ENCODE measurements around the gene GGTA1. TPM values are rescaled to one million over a fixed set of nuclear protein-coding genes. Genes with fewer than 3 reads are reported as not detected.

The GGTA1 gene
- total RNA-seq, 1 experiment from 2014 or later = not detected

- Histone ChIP-seq H3K4me3 (ENCODE audit: low read length) (no peak overlapping the region), H3K79me2 (ENCODE audit: low read length) (no peaks in the 10 kb centered on the region), H3K27me3 (ENCODE audit: low read length) (no peaks in the 10 kb centered on the region), H3K4me2 (ENCODE audit: low read length) (no peak overlapping the region), H3F3A (ENCODE audit: low read length, unreplicated experiment) (no peaks in the 10 kb centered on the region), H3K27ac (ENCODE audit: low read length) (no peak overlapping the region), H3K9ac (ENCODE audit: low read length) (no peak overlapping the region), H3K9me3 (ENCODE audit: low read length) (no peaks in the 10 kb centered on the region), H3K36me3 (ENCODE audit: low read depth, low read length) (no peaks in the 10 kb centered on the region), H4K20me1 (ENCODE audit: low read length) (no peaks in the 10 kb centered on the region), H3K4me1 (ENCODE audit: insufficient read depth, low read length) (no peaks in the 10 kb centered on the region), H2AFZ (ENCODE audit: low read length) (no peak overlapping the region), H3K9me2 (replicated peaks; ENCODE audit: low read length) (no peaks in the 10 kb centered on the region)
- DNase-seq (no peak), ATAC-seq (no peak)
- no peak for TF ChIP-seq EZH2 (IDR thresholded peaks at IDR 0.05; ENCODE audit: low read length, unreplicated experiment)
- TF ChIP-seq CTCF (conservative IDR thresholded peaks at IDR 0.05; ENCODE audit: low read depth, low read length) = no peak
- TF ChIP-seq EZH2phosphoT487 (IDR thresholded peaks at IDR 0.05; ENCODE audit: borderline replicate concordance, low read length) = no peak
- intact Hi-C loops (cut with micrococcal nuclease) = no loop called here
- no TSS peak for BruUV-seq (replicated peaks)
- CTCF ChIA-PET = no interaction called here
- POLR2A ChIA-PET (ENCODE audit: unreplicated experiment) = no interaction called here
Observed at GRCh38 chr9:121505903-121506735, 6.5 kb upstream of the GGTA1 start.

GRCh38 chr9:121503444-121503843 is 3.8 kb upstream of the GGTA1 start:
- ATAC-seq = no peak
- ChIA-PET POLR2A (ENCODE audit: unreplicated experiment) (no interaction called here), CTCF (no interaction called here)
- H3K9ac ChIP-seq (ENCODE audit: low read length) = no peak overlapping the region
- H3K27ac ChIP-seq (ENCODE audit: low read length) = no peak overlapping the region
- H4K20me1 ChIP-seq (ENCODE audit: low read length) = no peaks in the 10 kb centered on the region
- no peaks in the 10 kb centered on the region for H3K79me2 ChIP-seq (ENCODE audit: low read length)
- DNase-seq = no peak
- no peaks in the 10 kb centered on the region for H3K9me2 ChIP-seq (replicated peaks; ENCODE audit: low read length)
- H3K4me3 ChIP-seq (ENCODE audit: low read length) = no peak overlapping the region
- peaks cover 14% of the 10 kb centered on the region for H3K4me1 ChIP-seq (ENCODE audit: insufficient read depth, low read length)
- intact Hi-C loops (cut with micrococcal nuclease) = no loop called here
- BruUV-seq (replicated peaks) = no TSS peak
- H3F3A ChIP-seq (ENCODE audit: low read length, unreplicated experiment) = no peaks in the 10 kb centered on the region
- no peak overlapping the region for H3K4me2 ChIP-seq (ENCODE audit: low read length)
- H3K9me3 ChIP-seq (ENCODE audit: low read length) = no peaks in the 10 kb centered on the region
- H3K27me3 ChIP-seq (ENCODE audit: low read length) = peaks cover 7% of the 10 kb centered on the region; the same call in 1 of the 2 replicates
- H2AFZ ChIP-seq (ENCODE audit: low read length) = no peak overlapping the region
- TF ChIP-seq EZH2 (IDR thresholded peaks at IDR 0.05; ENCODE audit: low read length, unreplicated experiment) (no peak), CTCF (conservative IDR thresholded peaks at IDR 0.05; ENCODE audit: low read depth, low read length) (no peak), EZH2phosphoT487 (IDR thresholded peaks at IDR 0.05; ENCODE audit: borderline replicate concordance, low read length) (no peak)
- no peaks in the 10 kb centered on the region for H3K36me3 ChIP-seq (ENCODE audit: low read depth, low read length)

- peak overlapping the region; percentile 79 for H2AFZ ChIP-seq (ENCODE audit: low read length)
- no peak overlapping the region for H3K9ac ChIP-seq (ENCODE audit: low read length)
- peak overlapping the region; percentile 62 for H3K4me3 ChIP-seq (ENCODE audit: low read length)
- no peaks in the 10 kb centered on the region for H3K79me2 ChIP-seq (ENCODE audit: low read length)
- no peaks in the 10 kb centered on the region for H4K20me1 ChIP-seq (ENCODE audit: low read length)
- no peak overlapping the region for H3K27ac ChIP-seq (ENCODE audit: low read length)
- no peaks in the 10 kb centered on the region for H3K9me2 ChIP-seq (replicated peaks; ENCODE audit: low read length)
- no peaks in the 10 kb centered on the region for H3K9me3 ChIP-seq (ENCODE audit: low read length)
- TF ChIP-seq CTCF (conservative IDR thresholded peaks at IDR 0.05; ENCODE audit: low read depth, low read length) = no peak
- no peak for TF ChIP-seq EZH2phosphoT487 (IDR thresholded peaks at IDR 0.05; ENCODE audit: borderline replicate concordance, low read length)
- TF ChIP-seq EZH2 (IDR thresholded peaks at IDR 0.05; ENCODE audit: low read length, unreplicated experiment) = no peak
- DNase-seq = no peak
- no peaks in the 10 kb centered on the region for H3F3A ChIP-seq (ENCODE audit: low read length, unreplicated experiment)
- no peak; the same call in 1 of the 2 replicates for ATAC-seq
- POLR2A ChIA-PET (ENCODE audit: unreplicated experiment) = no interaction called here
- no peaks in the 10 kb centered on the region for H3K36me3 ChIP-seq (ENCODE audit: low read depth, low read length)
- intact Hi-C loops (cut with micrococcal nuclease) = no loop called here
- H3K4me2 ChIP-seq (ENCODE audit: low read length) = peak overlapping the region; percentile 93
- H3K27me3 ChIP-seq (ENCODE audit: low read length) = peaks cover 7% of the 10 kb centered on the region; the same call in 1 of the 2 replicates
- peaks cover 14% of the 10 kb centered on the region for H3K4me1 ChIP-seq (ENCODE audit: insufficient read depth, low read length)
- no TSS peak for BruUV-seq (replicated peaks)
- CTCF ChIA-PET = no interaction called here
Observed at GRCh38 chr9:121500165-121500478, 478 bp upstream of the GGTA1 start.

Data from PC-3 (cell line).